ENCODE data around the gene HS6ST2.

HS6ST2 gene

GRCh38 chrX:132774010-132774714, 184.3 kb downstream of the HS6ST2 start:
- Histone ChIP-seq H3K27me3 (ENCODE audit: insufficient read depth, low read length, poor library complexity) (no peaks in the 10 kb centered on the region), H2AFZ (ENCODE audit: low read depth, low read length) (no peak overlapping the region), H4K20me1 (ENCODE audit: insufficient read depth, low read length) (no peaks in the 10 kb centered on the region), H3K4me2 (ENCODE audit: insufficient read depth, low read length) (no peak overlapping the region), H3K4me1 (ENCODE audit: insufficient read depth, low read length) (no peaks in the 10 kb centered on the region), H3K4me3 (ENCODE audit: low read depth in 1 of 2, low read length in 2 of 2) (no peak overlapping the region), H3K27ac (ENCODE audit: low read length) (no peak overlapping the region), H3K9me3 (ENCODE audit: insufficient read depth, low read length, severe bottlenecking) (no peaks in the 10 kb centered on the region), H3K9ac (ENCODE audit: low read depth, low read length) (no peak overlapping the region), H3K36me3 (ENCODE audit: insufficient read depth, low read length) (no peaks in the 10 kb centered on the region), H3K79me2 (ENCODE audit: insufficient read depth, low read length) (no peaks in the 10 kb centered on the region)
- no peak for ATAC-seq (ENCODE audit: insufficient read depth, low read depth)
- DNase-seq, result no peak
- no peak for TF ChIP-seq EZH2 (IDR thresholded peaks at IDR 0.05; ENCODE audit: borderline replicate concordance, low read depth, low read length, severe bottlenecking)
- no peak for TF ChIP-seq CTCF (IDR thresholded peaks at IDR 0.05; ENCODE audit: borderline replicate concordance, extremely low read depth, low read length, poor library complexity, severe bottlenecking)

- H3K4me1 ChIP-seq (ENCODE audit: insufficient read depth, low read length), result no peaks in the 10 kb centered on the region
- DNase-seq, result no peak
Measured at GRCh38 chrX:132769609-132770008, 188.8 kb downstream of the HS6ST2 start.

GRCh38 chrX:132766452-132766851, 192.0 kb downstream of the HS6ST2 start:
- Histone ChIP-seq H3K36me3 (ENCODE audit: insufficient read depth, low read length) (no peaks in the 10 kb centered on the region), H4K20me1 (ENCODE audit: insufficient read depth, low read length) (no peaks in the 10 kb centered on the region), H3K9me3 (ENCODE audit: insufficient read depth, low read length, severe bottlenecking) (no peaks in the 10 kb centered on the region), H3K27me3 (ENCODE audit: insufficient read depth, low read length, poor library complexity) (no peaks in the 10 kb centered on the region), H2AFZ (ENCODE audit: low read depth, low read length) (no peak overlapping the region), H3K27ac (ENCODE audit: low read length) (no peak overlapping the region), H3K4me2 (ENCODE audit: insufficient read depth, low read length) (no peak overlapping the region), H3K4me1 (ENCODE audit: insufficient read depth, low read length) (no peaks in the 10 kb centered on the region), H3K79me2 (ENCODE audit: insufficient read depth, low read length) (no peaks in the 10 kb centered on the region), H3K4me3 (ENCODE audit: low read depth in 1 of 2, low read length in 2 of 2) (no peak overlapping the region), H3K9ac (ENCODE audit: low read depth, low read length) (no peak overlapping the region)
- ATAC-seq (ENCODE audit: insufficient read depth, low read depth) (no peak), DNase-seq (no peak)
- TF ChIP-seq EZH2 (IDR thresholded peaks at IDR 0.05; ENCODE audit: borderline replicate concordance, low read depth, low read length, severe bottlenecking) (no peak), CTCF (IDR thresholded peaks at IDR 0.05; ENCODE audit: borderline replicate concordance, extremely low read depth, low read length, poor library complexity, severe bottlenecking) (no peak)

More at GRCh38 chrX:132769609-132770008, 188.8 kb downstream of the HS6ST2 start:
- TF ChIP-seq CTCF (IDR thresholded peaks at IDR 0.05; ENCODE audit: borderline replicate concordance, extremely low read depth, low read length, poor library complexity, severe bottlenecking) (no peak), EZH2 (IDR thresholded peaks at IDR 0.05; ENCODE audit: borderline replicate concordance, low read depth, low read length, severe bottlenecking) (no peak)
- no peaks in the 10 kb centered on the region for H4K20me1 ChIP-seq (ENCODE audit: insufficient read depth, low read length)
- no peaks in the 10 kb centered on the region for H3K27me3 ChIP-seq (ENCODE audit: insufficient read depth, low read length, poor library complexity)
- H3K27ac ChIP-seq (ENCODE audit: low read length), result no peak overlapping the region
- H3K4me3 ChIP-seq (ENCODE audit: low read depth in 1 of 2, low read length in 2 of 2), result no peak overlapping the region
- H2AFZ ChIP-seq (ENCODE audit: low read depth, low read length), result no peak overlapping the region
- no peak for ATAC-seq (ENCODE audit: insufficient read depth, low read depth)
- no peak overlapping the region for H3K9ac ChIP-seq (ENCODE audit: low read depth, low read length)
- H3K79me2 ChIP-seq (ENCODE audit: insufficient read depth, low read length), result no peaks in the 10 kb centered on the region
- H3K4me2 ChIP-seq (ENCODE audit: insufficient read depth, low read length), result no peak overlapping the region
- no peaks in the 10 kb centered on the region for H3K9me3 ChIP-seq (ENCODE audit: insufficient read depth, low read length, severe bottlenecking)
- no peaks in the 10 kb centered on the region for H3K36me3 ChIP-seq (ENCODE audit: insufficient read depth, low read length)
